Spleen (tissue), 11 donors: ENCODE data around the gene APOB. TPM values are rescaled to one million over a fixed set of nuclear protein-coding genes. Genes with fewer than 3 reads are reported as not detected.

Experiments
- DNase-seq: peaks from one replicate; pipeline ENCODE4 v3.0.0-alpha.2; 2020
- H3K27ac ChIP-seq, 8 donors: fragments of 200-600 bp; sonication (generic) in 7 of 8; 1 replicate in 4 of 8; 2 replicates in 4 of 8; pipeline versions ENCODE4 v1.5.0 to v1.8.0; 2016 to 2021; ENCODE audit warnings: inconsistent platforms in 4 of 8, mild to moderate bottlenecking in 4 of 8, moderate library complexity in 1 of 8
- H3K27me3 ChIP-seq, 7 donors: fragments of 200-600 bp; sonication (generic) in 6 of 7; replicated peaks in 1 of 7; 1 replicate in 4 of 7; 2 replicates in 3 of 7; pipeline versions ENCODE4 v1.5.0 to v1.8.0; 2016 to 2021; ENCODE audit warnings: inconsistent platforms in 3 of 7, mild to moderate bottlenecking in 1 of 7
- H3K36me3 ChIP-seq, 6 donors: fragments of 200-600 bp; sonication (generic) in 5 of 6; 1 replicate in 4 of 6; 2 replicates in 2 of 6; pipeline versions ENCODE4 v1.5.0 to v1.8.0; 2016 to 2021; ENCODE audit warnings: inconsistent platforms in 2 of 6
- H3K4me1 ChIP-seq, 6 donors: fragments of 200-600 bp; sonication (generic) in 5 of 6; 1 replicate in 3 of 6; 2 replicates in 3 of 6; pipeline versions ENCODE4 v1.5.0 to v1.8.0; 2016 to 2021; ENCODE audit warnings: inconsistent platforms in 3 of 6
- H3K4me3 ChIP-seq, 8 donors: fragments of 200-600 bp; sonication (generic) in 7 of 8; 1 replicate in 4 of 8; 2 replicates in 4 of 8; pipeline versions ENCODE4 v1.5.0 to v1.8.0; 2016 to 2021; ENCODE audit warnings: inconsistent platforms in 4 of 8, mild to moderate bottlenecking in 4 of 8, moderate library complexity in 2 of 8
- H3K9me3 ChIP-seq, 8 donors: fragments of 200-600 bp; sonication (generic) in 7 of 8; 1 replicate in 4 of 8; 2 replicates in 4 of 8; pipeline versions ENCODE4 v1.5.0 to v1.8.0; 2016 to 2021; ENCODE audit warnings: inconsistent platforms in 4 of 8
- POLR2A ChIP-seq, 3 donors: fragments of 450-650 bp; IDR thresholded peaks; one replicate each; pipeline ENCODE4 v1.5.1; 2017; ENCODE audit warnings: antibody characterized with exemption in 3 of 3, mild to moderate bottlenecking in 1 of 3
- POLR2AphosphoS5 ChIP-seq, 3 donors: sonication (generic); formaldehyde crosslinking; IDR thresholded peaks; one replicate each; pipeline ENCODE4 v1.5.1; 2017; ENCODE audit warnings: antibody characterized with exemption in 3 of 3
- WGBS, 5 donors: extraction: QIAGEN DNeasy Blood & Tissue Kit in 3 of 5; methylation state at CpG; one replicate each; pipeline versions ENCODE4 v1.1.5 to v1.1.7; 2013 to 2018; 5-methylcytosine and 5-hydroxymethylcytosine counted together
- intact Hi-C: fragments of 100-400 bp; cut with DNase I; formaldehyde crosslinking; loops from one replicate; pipeline ENCODE4 v1.15.0; 2023; ENCODE audit warnings: low total_unique reads
- polyA plus RNA-seq, 3 donors: library from polyadenylated mRNA; stranded (reverse); fragments of 200-250 nt; gene quantifications; one replicate each; pipeline ENCODE4 v1.2.1, GENCODE V29; 2013
- total RNA-seq, 7 donors: library from RNA; depleted of rRNA in 3 of 7; stranded (reverse); fragments of >200 nt in 3 of 7; fragmentation: NEBNext Ultra II Directional in 4 of 7; extraction: Animal tissue kit (Norgen Biotek cat#: 25700) in 4 of 7; gene quantifications; one replicate each; pipeline versions ENCODE4 v1.1.0 to v1.2.1, GENCODE V29; 2016 to 2021
- TF ChIP-seq, protein P1 (sequence below), 11 experiments: fragments of 200-600 bp in 7 of 11; fragments of 450-650 bp in 4 of 11; sonication (generic) in 4 of 11; IDR thresholded peaks in 8 of 11; conservative IDR thresholded peaks in 3 of 11; 1 replicate in 7 of 11; 2 replicates in 4 of 11; pipeline versions ENCODE4 v1.4.0 to v1.8.0; 2016 to 2021; ENCODE audit warnings: antibody characterized with exemption in 11 of 11, inconsistent platforms in 4 of 11, mild to moderate bottlenecking in 1 of 11
- donor health status: healthy with polysubstance abuse.
- donor health status: DM: no; HTN: no; CAD: no; lungs with moderate emphysema.
- donor health status: DM: no; HTN: no; CAD: no.
- donor health status: Bipolar disorder and iron deficiency.
- donor health status: healthy.
- donor health status: DM: no; HTN: no; CAD: no.
- donor health status: DM: yes; HTN: yes; CAD: no.

Gene APOB
- total and polyA plus RNA-seq, 10 donors, result 0.02 to 2.5 (median 0.39) TPM

DNA sequence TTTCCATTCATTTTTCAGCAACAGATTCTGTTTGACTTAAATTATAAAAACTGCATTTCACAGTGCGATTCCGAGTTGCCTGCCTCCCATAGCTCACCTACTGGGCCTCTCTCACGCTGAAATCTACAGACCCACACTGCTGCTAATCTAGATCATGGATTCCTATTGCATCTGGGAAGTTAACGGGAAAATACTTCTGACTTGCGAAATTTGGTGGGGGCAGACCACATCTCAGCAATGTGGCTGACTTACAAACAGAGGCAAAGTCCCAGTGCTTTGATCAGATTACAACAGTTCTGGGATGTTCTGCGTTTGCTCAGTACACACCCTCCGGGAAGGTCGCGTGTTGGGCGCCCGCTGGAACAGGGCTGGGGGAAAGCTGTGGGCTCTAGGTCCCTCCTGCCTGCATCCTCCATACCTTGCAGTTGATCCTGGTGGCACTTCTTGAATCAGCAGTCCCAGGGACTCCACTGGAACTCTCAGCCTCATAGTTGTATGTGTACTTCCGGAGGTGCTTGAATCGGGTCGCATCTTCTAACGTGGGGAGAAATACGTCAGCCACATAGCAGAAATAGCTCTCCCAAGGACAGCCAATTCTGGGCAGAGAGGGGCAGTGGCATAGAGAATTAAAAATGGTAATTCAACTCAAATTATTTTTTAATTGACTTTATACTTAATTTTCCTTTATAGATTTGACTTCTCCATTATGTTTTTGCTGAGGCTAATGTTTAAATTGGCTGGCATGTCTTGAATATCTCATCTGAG lies 1.7 kb downstream of the APOB start:
- peak in 1 of 3 donors; percentile 37 for TF ChIP-seq POLR2AphosphoS5 (IDR thresholded peaks at IDR 0.05)
- TF ChIP-seq POLR2A (IDR thresholded peaks at IDR 0.05), result no peak
- TF ChIP-seq, protein P1, sequence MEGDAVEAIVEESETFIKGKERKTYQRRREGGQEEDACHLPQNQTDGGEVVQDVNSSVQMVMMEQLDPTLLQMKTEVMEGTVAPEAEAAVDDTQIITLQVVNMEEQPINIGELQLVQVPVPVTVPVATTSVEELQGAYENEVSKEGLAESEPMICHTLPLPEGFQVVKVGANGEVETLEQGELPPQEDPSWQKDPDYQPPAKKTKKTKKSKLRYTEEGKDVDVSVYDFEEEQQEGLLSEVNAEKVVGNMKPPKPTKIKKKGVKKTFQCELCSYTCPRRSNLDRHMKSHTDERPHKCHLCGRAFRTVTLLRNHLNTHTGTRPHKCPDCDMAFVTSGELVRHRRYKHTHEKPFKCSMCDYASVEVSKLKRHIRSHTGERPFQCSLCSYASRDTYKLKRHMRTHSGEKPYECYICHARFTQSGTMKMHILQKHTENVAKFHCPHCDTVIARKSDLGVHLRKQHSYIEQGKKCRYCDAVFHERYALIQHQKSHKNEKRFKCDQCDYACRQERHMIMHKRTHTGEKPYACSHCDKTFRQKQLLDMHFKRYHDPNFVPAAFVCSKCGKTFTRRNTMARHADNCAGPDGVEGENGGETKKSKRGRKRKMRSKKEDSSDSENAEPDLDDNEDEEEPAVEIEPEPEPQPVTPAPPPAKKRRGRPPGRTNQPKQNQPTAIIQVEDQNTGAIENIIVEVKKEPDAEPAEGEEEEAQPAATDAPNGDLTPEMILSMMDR (IDR thresholded peaks at IDR 0.05 in 8 of 11, conservative IDR thresholded peaks at IDR 0.05 in 3 of 11), result no peak
- Histone ChIP-seq H3K36me3 (no peaks in the 10 kb centered on the region), H3K4me3 (peak overlapping the region in 1 of 8 donors; percentile 28), H3K4me1 (peaks cover 6 to 26% (median 8%) of the 10 kb centered on the region in 6 donors), H3K27ac (peak overlapping the region in 4 of 8 donors; percentile 33 to 50 (median 48)), H3K9me3 (no peaks in the 10 kb centered on the region), H3K27me3 (peaks cover 0 to 27% (median 3%) of the 10 kb centered on the region in 7 donors)
- intact Hi-C loops, result loop anchor here (5.0 to 10.0 kb wide), 2 partner anchors 75 to 273 kb away; no protein-coding TSS in a partner anchor
- DNase-seq, result no peak
- WGBS, 5 donors, result 75 to 85% (median 82%) methylated on average over 16 of the region's 16 CpGs

DNA sequence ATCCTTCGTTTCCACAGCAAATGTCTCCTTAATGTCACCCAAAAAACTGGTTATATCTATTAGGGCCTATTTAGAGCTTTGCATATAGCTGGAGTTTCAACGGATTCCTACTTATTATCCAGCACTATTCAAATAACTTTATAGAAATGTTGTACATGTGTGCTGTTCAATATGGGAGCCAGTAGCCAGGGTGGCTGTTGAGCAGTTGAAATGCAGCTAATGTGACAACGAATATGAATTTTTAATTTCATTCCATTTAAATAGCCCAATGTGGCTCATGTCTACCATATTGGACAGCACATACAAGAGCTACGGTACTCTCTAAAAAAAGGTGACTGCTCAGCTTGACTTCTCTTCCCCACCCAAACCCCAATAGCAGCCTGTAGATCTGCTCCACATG lies 2.4 kb downstream of the APOB start:
- 78 to 93% (median 86%) methylated on average over 4 of the region's 4 CpGs for WGBS, 5 donors
- Histone ChIP-seq H3K4me3 (no peak overlapping the region), H3K27ac (no peak overlapping the region), H3K36me3 (no peaks in the 10 kb centered on the region), H3K9me3 (no peaks in the 10 kb centered on the region), H3K4me1 (peaks cover 6 to 26% (median 8%) of the 10 kb centered on the region in 6 donors), H3K27me3 (peaks cover 0 to 27% (median 3%) of the 10 kb centered on the region in 7 donors)
- intact Hi-C loops, result loop anchor here (5.0 to 10.0 kb wide), 2 partner anchors 76 to 273 kb away; no protein-coding TSS in a partner anchor
- DNase-seq, result no peak
- TF ChIP-seq POLR2A (IDR thresholded peaks at IDR 0.05) (no peak), POLR2AphosphoS5 (IDR thresholded peaks at IDR 0.05) (no peak)
- TF ChIP-seq, protein P1 (IDR thresholded peaks at IDR 0.05 in 8 of 11, conservative IDR thresholded peaks at IDR 0.05 in 3 of 11), result no peak

- H3K27ac ChIP-seq, result no peak overlapping the region
- peaks cover 0 to 27% (median 3%) of the 10 kb centered on the region in 7 donors for H3K27me3 ChIP-seq
- no peaks in the 10 kb centered on the region for H3K9me3 ChIP-seq
- H3K4me3 ChIP-seq, result no peak overlapping the region
- no peak for TF ChIP-seq POLR2A (IDR thresholded peaks at IDR 0.05)
- TF ChIP-seq, protein P1 (IDR thresholded peaks at IDR 0.05 in 8 of 11, conservative IDR thresholded peaks at IDR 0.05 in 3 of 11), result no peak
- no peak for TF ChIP-seq POLR2AphosphoS5 (IDR thresholded peaks at IDR 0.05)
- no peak for DNase-seq
- intact Hi-C loops, result loop anchor here (5.0 to 10.0 kb wide), 2 partner anchors 77 to 274 kb away; no protein-coding TSS in a partner anchor
- H3K36me3 ChIP-seq, result no peaks in the 10 kb centered on the region
- 85 to 93% (median 90%) methylated on average over 14 of the region's 14 CpGs for WGBS, 5 donors
- peaks cover 6 to 26% (median 8%) of the 10 kb centered on the region in 6 donors for H3K4me1 ChIP-seq
Observed at GRCh38 chr2:21040468-21041377, 3.1 kb downstream of the APOB start.
